K562 (cell line): ENCODE results near the gene DENND5B. TPM values are rescaled to one million over a fixed set of nuclear protein-coding genes. Genes with fewer than 3 reads are reported as not detected.

Experiments used
- MLX ChIP-seq, 2 experiments: fragments of 450-650 bp in 1 of 2; sonication (generic) in 1 of 2; formaldehyde crosslinking; conservative IDR thresholded peaks; 2 replicates each; pipeline versions ENCODE4 v1.4.0 to v1.8.1; 2020 to 2022; ENCODE audit warnings: mild to moderate bottlenecking in 1 of 2, missing genetic modification reagents in 1 of 2
- REST ChIP-seq, 2 experiments: fragments of 450-650 bp; formaldehyde crosslinking in 1 of 2; IDR thresholded peaks; 2 replicates each; pipeline versions ENCODE4 v1.4.0 to v1.6.1; 2014 to 2020; ENCODE audit warnings: mild to moderate bottlenecking in 2 of 2, borderline replicate concordance in 1 of 2, low read depth in 1 of 2
- TAF7 ChIP-seq: fragments of 450-650 bp; IDR thresholded peaks from 2 replicates; pipeline ENCODE4 v1.6.1; 2016; ENCODE audit warnings: missing genetic modification characterization, missing compliant biosample characterization
- ZBTB11 ChIP-seq, 3 experiments: fragments of 200-800 bp in 1 of 3; fragments of 250-450 bp in 1 of 3; fragments of 450-650 bp in 1 of 3; sonication (Bioruptor Pico) in 1 of 3; sonication (Bioruptor generic) in 1 of 3; formaldehyde crosslinking in 1 of 3; IDR thresholded peaks; 2 replicates each; pipeline versions ENCODE4 v1.6.1 to v1.8.0; 2016 to 2022; ENCODE audit warnings: mild to moderate bottlenecking in 2 of 3, missing genetic modification characterization in 2 of 3, missing compliant biosample characterization in 1 of 3, moderate library complexity in 1 of 3
- ZEB2 ChIP-seq: fragments of 450-650 bp; IDR thresholded peaks from 2 replicates; pipeline ENCODE4 v1.6.1; 2016
- ZNF583 ChIP-seq: fragments of 250-450 bp; sonication (Bioruptor Pico); IDR thresholded peaks from 2 replicates; pipeline ENCODE4 v1.4.0; 2020
- ZNF592 ChIP-seq: fragments of 450-650 bp; IDR thresholded peaks from 2 replicates; pipeline ENCODE4 v1.6.1; 2017; ENCODE audit warnings: antibody characterized with exemption, mild to moderate bottlenecking
- polyA plus RNA-seq, 8 experiments: library from polyadenylated mRNA; depleted of rRNA in 4 of 8; stranded (reverse) in 5 of 8; unstranded in 3 of 8; fragments of >200 nt; fragmentation: Nextera tagmentation in 2 of 8; fragmentation: Illumina TruSeq in 1 of 8; extraction: Ambion mirVana in 2 of 8; extraction: Trizol in 1 of 8; gene quantifications; 2 replicates each; pipeline versions ENCODE4 v1.2.1 to v1.2.3, GENCODE V29; 2011 to 2014; ENCODE audit warnings: inconsistent platforms in 1 of 8, missing spikeins in 1 of 8
- total RNA-seq, 7 experiments: library from RNA; depleted of rRNA in 6 of 7; stranded (reverse); fragments of >200 nt in 6 of 7; fragmentation: Illumina TruSeq in 2 of 7; extraction: Trizol in 2 of 7; gene quantifications; 2 replicates each; pipeline versions ENCODE4 v1.2.1 to v1.2.3, GENCODE V29; 2011 to 2021; ENCODE audit warnings: low replicate concordance in 1 of 7

DENND5B gene
- total and polyA plus RNA-seq, 9 of the 15 experiments (the other 6 are each of a cell fraction or from before 2014, with no cell fraction given), result 0.99 to 6.0 (median 3.6) TPM

DNA sequence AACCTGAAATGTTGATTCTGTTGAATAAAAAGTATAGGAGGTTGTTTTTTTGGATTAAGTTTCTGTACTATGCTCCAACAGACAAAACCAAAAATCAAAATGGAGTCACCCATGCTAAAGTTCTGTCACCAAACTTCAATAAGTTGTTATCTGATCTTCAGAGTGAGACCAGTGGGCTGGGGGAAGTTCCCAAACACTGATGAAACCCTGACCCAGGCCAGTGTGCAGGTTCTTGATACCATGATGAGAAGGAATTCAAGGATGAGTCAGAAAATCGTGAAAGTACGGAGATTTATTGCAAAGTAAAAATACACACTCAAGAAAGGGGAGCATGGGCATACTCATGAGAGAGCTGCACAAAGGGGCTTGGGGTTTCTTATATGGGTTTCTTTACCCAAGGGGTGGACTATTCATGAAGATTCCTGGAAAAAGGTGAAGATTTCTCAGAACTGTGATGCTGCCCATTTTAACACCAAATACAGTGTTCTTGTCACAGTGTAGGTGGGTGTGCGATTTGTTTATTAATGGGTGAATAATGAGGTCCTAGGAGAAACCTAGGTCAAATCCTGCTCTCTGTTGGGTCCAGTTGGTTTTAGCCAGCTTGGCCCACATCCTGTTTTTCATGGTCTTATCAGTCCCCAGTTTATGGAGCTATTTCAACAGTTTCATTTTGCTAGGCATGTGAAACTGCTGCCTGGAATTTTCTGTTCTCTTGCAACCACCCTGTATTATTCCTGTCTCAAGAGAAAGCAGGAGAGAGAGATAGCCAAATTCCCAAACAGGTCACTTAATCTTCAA is 27.5 kb upstream of the DENND5B start (continued):
- peak in 1 of 3 experiments; percentile 91; a peak in 2 of 6 replicates for TF ChIP-seq ZBTB11 (CRISPR knock-in tag; IDR thresholded peaks at IDR 0.05)
- TF ChIP-seq MLX (CRISPR knock-in tag; conservative IDR thresholded peaks at IDR 0.05), result 0 out of 4 replicates have a peak, but pooled peaks of 1 of the 2 experiments have one; percentile 62
- TF ChIP-seq TAF7 (tag), result peak; percentile 92
- peak; percentile 99 for TF ChIP-seq ZNF592
- no peak for TF ChIP-seq ZEB2
- TF ChIP-seq REST (IDR thresholded peaks at IDR 0.05; ENCODE audit: borderline replicate concordance), result peak; percentile 27; the same call in 1 of the 2 replicates
- TF ChIP-seq REST (CRISPR knock-in tag; IDR thresholded peaks at IDR 0.05; ENCODE audit: low read depth), result peak; percentile 69; the same call in 1 of the 2 replicates
- peak; percentile 96 for TF ChIP-seq ZNF583 (CRISPR knock-in tag)
